ENCODE data around the gene MYOCOS.
"Not testable (repeated sequence)": the region's sequence is repeated elsewhere in the genome, so short reads cannot be mapped to it uniquely, and the experiment has no call there.

MYOCOS gene

GRCh38 chr1:171613282-171613681 is 8.8 kb upstream of the MYOCOS start:
- ChIA-PET CTCF (no interaction called here), POLR2A (no interaction called here)
- no peak for DNase-seq (ENCODE audit: extremely low spot score)
- TF ChIP-seq CTCF (IDR thresholded peaks at IDR 0.05; ENCODE audit: control extremely low read depth, extremely low read depth, low read depth, missing control alignments), result no peak

GRCh38 chr1:171615122-171615906 is 6.7 kb upstream of the MYOCOS start:
- POLR2A ChIA-PET; DNase-seq (ENCODE audit: extremely low spot score): not testable (repeated sequence)
- CTCF ChIA-PET, result interaction anchor here (1.0 to 1.9 kb wide), 2 partner anchors 14 to 27 kb away, joined by 3 to 5 read pairs; no protein-coding TSS in a partner anchor

GRCh38 chr1:171616586-171616985 is 5.5 kb upstream of the MYOCOS start:
- ChIA-PET CTCF (interaction anchor here (1.0 to 1.9 kb wide), 3 partner anchors 13 to 29 kb away, joined by 3 to 7 read pairs (median 5); no protein-coding TSS in a partner anchor), POLR2A (no interaction called here)
- no peak for TF ChIP-seq CTCF (IDR thresholded peaks at IDR 0.05; ENCODE audit: control extremely low read depth, extremely low read depth, low read depth, missing control alignments)
- no peak for DNase-seq (ENCODE audit: extremely low spot score)

GRCh38 chr1:171623651-171624331 is 1.7 kb downstream of the MYOCOS start:
- ChIA-PET POLR2A (no interaction called here), CTCF (interaction anchor here (1.9 to 4.2 kb wide), 3 partner anchors 15 to 32 kb away, joined by 7 to 18 read pairs (median 7); no protein-coding TSS in a partner anchor)
- no peak for DNase-seq (ENCODE audit: extremely low spot score)
- TF ChIP-seq CTCF (IDR thresholded peaks at IDR 0.05; ENCODE audit: control extremely low read depth, extremely low read depth, low read depth, missing control alignments), result no peak

- CTCF ChIA-PET, result interaction anchor here (0.9 to 2.6 kb wide), 3 partner anchors 9 to 360 kb away, joined by 3 to 15 read pairs (median 3); no protein-coding TSS in a partner anchor
- TF ChIP-seq CTCF (IDR thresholded peaks at IDR 0.05; ENCODE audit: control extremely low read depth, extremely low read depth, low read depth, missing control alignments), result no peak
- POLR2A ChIA-PET, result no interaction called here
- no peak for DNase-seq (ENCODE audit: extremely low spot score)
These were observed 3.2 kb downstream of the MYOCOS start for GRCh38 chr1:171625225-171625624.

- no peak for DNase-seq (ENCODE audit: extremely low spot score)
- ChIA-PET CTCF (interaction anchor here (2.6 kb wide), 1 partner anchor 18 kb away, joined by 15 read pairs; no protein-coding TSS in a partner anchor), POLR2A (no interaction called here)
- TF ChIP-seq CTCF (IDR thresholded peaks at IDR 0.05; ENCODE audit: control extremely low read depth, extremely low read depth, low read depth, missing control alignments), result no peak
These were observed 5.0 kb downstream of the MYOCOS start for GRCh38 chr1:171627020-171627419.

- CTCF ChIA-PET, result interaction anchor here (2.5 kb wide), 1 partner anchor 12 kb away, joined by 5 read pairs; no protein-coding TSS in a partner anchor
- POLR2A ChIA-PET, result no interaction called here
- DNase-seq (ENCODE audit: extremely low spot score), result no peak
- no peak for TF ChIP-seq CTCF (IDR thresholded peaks at IDR 0.05; ENCODE audit: control extremely low read depth, extremely low read depth, low read depth, missing control alignments)
These were observed 6.2 kb downstream of the MYOCOS start for GRCh38 chr1:171628225-171628624.
